VCaP (cell line): Measurements from ENCODE around the gene ZNF805.

Experiments
- H3K27ac ChIP-seq: fragments of 450-650 bp; 2 replicates; pipeline ENCODE4 v1.5.1; 2017
- TF ChIP-seq, protein P1 (sequence below): fragments of 450-650 bp; conservative IDR thresholded peaks from 2 replicates; pipeline ENCODE4 v1.5.1; 2017; ENCODE audit warnings: mild to moderate bottlenecking, moderate library complexity

Gene ZNF805

DNA sequence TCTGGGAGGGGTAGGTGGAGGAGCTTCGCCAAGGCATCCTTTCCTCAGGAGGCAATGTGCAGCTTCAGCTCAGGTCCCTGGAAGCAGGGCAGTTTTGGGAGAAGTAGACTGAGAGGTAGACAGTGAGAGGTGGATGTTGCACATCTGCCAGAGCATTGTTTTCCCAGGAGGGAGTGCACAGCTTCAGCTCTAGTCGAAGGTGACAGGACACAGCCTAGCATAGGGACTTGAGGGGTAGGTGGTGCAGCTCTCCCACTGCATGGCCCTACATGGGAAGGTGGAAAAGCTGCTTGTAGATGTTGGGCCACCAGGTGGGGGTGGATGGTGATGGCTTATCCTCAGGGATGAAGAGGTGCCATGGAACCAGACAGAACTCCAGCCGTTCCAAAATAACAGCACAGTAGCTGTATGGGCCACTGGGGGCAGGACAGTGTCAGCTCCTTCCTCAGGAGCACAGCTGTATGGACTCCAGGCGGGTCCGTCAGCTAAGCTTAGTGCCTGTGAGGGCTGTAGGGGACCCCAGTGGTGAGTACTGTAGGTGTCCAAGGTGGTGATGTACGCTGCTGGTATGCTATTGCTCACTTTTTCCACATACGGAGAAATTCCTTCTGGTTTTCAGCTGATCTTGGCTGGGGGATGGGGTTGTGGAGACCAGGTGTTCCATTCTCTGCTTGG lies 62.4 kb downstream of the ZNF805 start:
- H3K27ac ChIP-seq, result no peak overlapping the region
- TF ChIP-seq, protein P1, sequence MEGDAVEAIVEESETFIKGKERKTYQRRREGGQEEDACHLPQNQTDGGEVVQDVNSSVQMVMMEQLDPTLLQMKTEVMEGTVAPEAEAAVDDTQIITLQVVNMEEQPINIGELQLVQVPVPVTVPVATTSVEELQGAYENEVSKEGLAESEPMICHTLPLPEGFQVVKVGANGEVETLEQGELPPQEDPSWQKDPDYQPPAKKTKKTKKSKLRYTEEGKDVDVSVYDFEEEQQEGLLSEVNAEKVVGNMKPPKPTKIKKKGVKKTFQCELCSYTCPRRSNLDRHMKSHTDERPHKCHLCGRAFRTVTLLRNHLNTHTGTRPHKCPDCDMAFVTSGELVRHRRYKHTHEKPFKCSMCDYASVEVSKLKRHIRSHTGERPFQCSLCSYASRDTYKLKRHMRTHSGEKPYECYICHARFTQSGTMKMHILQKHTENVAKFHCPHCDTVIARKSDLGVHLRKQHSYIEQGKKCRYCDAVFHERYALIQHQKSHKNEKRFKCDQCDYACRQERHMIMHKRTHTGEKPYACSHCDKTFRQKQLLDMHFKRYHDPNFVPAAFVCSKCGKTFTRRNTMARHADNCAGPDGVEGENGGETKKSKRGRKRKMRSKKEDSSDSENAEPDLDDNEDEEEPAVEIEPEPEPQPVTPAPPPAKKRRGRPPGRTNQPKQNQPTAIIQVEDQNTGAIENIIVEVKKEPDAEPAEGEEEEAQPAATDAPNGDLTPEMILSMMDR, result no peak
